ENCODE results near the gene EXD3. TPM values are rescaled to one million over a fixed set of nuclear protein-coding genes. Genes with fewer than 3 reads are reported as not detected.

Gene EXD3
- polyA plus RNA-seq, 2 of the 4 experiments (the other 2 are of a cell fraction) = 3.4 to 4.5 TPM

DNA sequence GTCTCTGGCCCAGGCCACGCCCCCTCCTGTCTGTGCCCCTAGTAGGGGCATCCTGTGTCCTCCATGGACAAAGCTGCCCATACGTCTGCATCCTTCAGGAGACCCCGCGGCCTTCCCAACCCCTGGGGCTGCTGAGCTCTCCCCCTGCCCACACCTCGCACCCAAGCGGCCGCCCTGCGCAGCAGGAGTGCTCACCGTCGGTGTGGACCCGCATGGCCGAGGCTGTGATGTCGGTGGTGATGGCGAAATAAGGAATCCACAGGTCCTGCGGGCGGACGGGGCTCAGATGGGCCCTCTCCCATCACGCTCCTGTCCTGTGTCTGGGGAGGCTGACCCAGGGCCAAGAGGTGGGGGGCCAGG lies 40.9 kb upstream of the EXD3 start:
- H3K4me3 ChIP-seq = no peak overlapping the region
- no peak for DNase-seq (ENCODE audit: low read depth in 1 of 2, low spot score in 1 of 2)
- H3K4me2 ChIP-seq = no peak overlapping the region
- 93% methylated on average over 18 of the region's 18 CpGs for WGBS (ENCODE audit: missing lambda C conversion rate)
- no peak overlapping the region for H3K27ac ChIP-seq
- TF ChIP-seq HOXB5 (CRISPR knock-in tag; IDR thresholded peaks at IDR 0.05) = no peak
- TF ChIP-seq KDM1A (IDR thresholded peaks at IDR 0.05; ENCODE audit: low read depth) = no peak
- no peak for TF ChIP-seq BHLHE40 (IDR thresholded peaks at IDR 0.05; ENCODE audit: low read depth, low read length)
- TF ChIP-seq SREBF2 (IDR thresholded peaks at IDR 0.05) = no peak
- TF ChIP-seq SMC3 (IDR thresholded peaks at IDR 0.05) = no peak
- no peak for TF ChIP-seq EP300 (IDR thresholded peaks at IDR 0.05)
- no peak for TF ChIP-seq MAFK (IDR thresholded peaks at IDR 0.05; ENCODE audit: partially characterized antibody)
- TF ChIP-seq, protein P1, sequence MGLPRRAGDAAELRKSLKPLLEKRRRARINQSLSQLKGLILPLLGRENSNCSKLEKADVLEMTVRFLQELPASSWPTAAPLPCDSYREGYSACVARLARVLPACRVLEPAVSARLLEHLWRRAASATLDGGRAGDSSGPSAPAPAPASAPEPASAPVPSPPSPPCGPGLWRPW (IDR thresholded peaks at IDR 0.05) = no peak
- no peak for TF ChIP-seq MYC (IDR thresholded peaks at IDR 0.05; ENCODE audit: borderline replicate concordance, low read length)
- no peak for TF ChIP-seq TP53 (CRISPR knock-in tag; IDR thresholded peaks at IDR 0.05)
- no peak for TF ChIP-seq E2F6 (IDR thresholded peaks at IDR 0.05; ENCODE audit: borderline replicate concordance, low read depth)
- TF ChIP-seq HOXB13 (CRISPR knock-in tag; IDR thresholded peaks at IDR 0.05; ENCODE audit: low read depth) = no peak
- TF ChIP-seq, protein P2, sequence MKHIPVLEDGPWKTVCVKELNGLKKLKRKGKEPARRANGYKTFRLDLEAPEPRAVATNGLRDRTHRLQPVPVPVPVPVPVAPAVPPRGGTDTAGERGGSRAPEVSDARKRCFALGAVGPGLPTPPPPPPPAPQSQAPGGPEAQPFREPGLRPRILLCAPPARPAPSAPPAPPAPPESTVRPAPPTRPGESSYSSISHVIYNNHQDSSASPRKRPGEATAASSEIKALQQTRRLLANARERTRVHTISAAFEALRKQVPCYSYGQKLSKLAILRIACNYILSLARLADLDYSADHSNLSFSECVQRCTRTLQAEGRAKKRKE (CRISPR knock-in tag; IDR thresholded peaks at IDR 0.05; ENCODE audit: low read depth) = no peak
- no peak for TF ChIP-seq FOSL2 (IDR thresholded peaks at IDR 0.05)
- TF ChIP-seq FOSL2 (CRISPR knock-in tag; IDR thresholded peaks at IDR 0.05) = no peak
- TF ChIP-seq CEBPB (IDR thresholded peaks at IDR 0.05) = no peak
- no peak for TF ChIP-seq POLR2A (IDR thresholded peaks at IDR 0.05; ENCODE audit: low read length)
- no peak for TF ChIP-seq FOXS1 (CRISPR knock-in tag; IDR thresholded peaks at IDR 0.05)
- H3K4me1 ChIP-seq = peaks cover 5% of the 10 kb centered on the region
- no peak for FAIRE-seq
- CTCF ChIA-PET = interaction anchor here (0.5 to 2.4 kb wide), 4 partner anchors 15 to 402 kb away, joined by 3 to 16 read pairs (median 4); no protein-coding TSS in a partner anchor
- POLR2A ChIA-PET = no interaction called here
- no peaks in the 10 kb centered on the region for H3K9me3 ChIP-seq
- ATAC-seq = no peak

- Histone ChIP-seq H3K27ac (no peak overlapping the region), H3K4me2 (no peak overlapping the region), H3K9me3 (no peaks in the 10 kb centered on the region), H3K4me1 (peaks cover 7% of the 10 kb centered on the region), H3K4me3 (no peak overlapping the region)
- TF ChIP-seq ZC3H11A (IDR thresholded peaks at IDR 0.05) = no peak
- no peak for TF ChIP-seq FOXS1 (CRISPR knock-in tag; IDR thresholded peaks at IDR 0.05)
- TF ChIP-seq RARB (CRISPR knock-in tag; IDR thresholded peaks at IDR 0.05) = no peak
- no peak for TF ChIP-seq MYC (IDR thresholded peaks at IDR 0.05; ENCODE audit: borderline replicate concordance, low read length)
- TF ChIP-seq KDM1A (IDR thresholded peaks at IDR 0.05; ENCODE audit: low read depth) = no peak
- no peak for TF ChIP-seq HDAC2 (IDR thresholded peaks at IDR 0.05)
- TF ChIP-seq GATA3 (IDR thresholded peaks at IDR 0.05; ENCODE audit: borderline replicate concordance) = no peak
- no peak for TF ChIP-seq BHLHE40 (IDR thresholded peaks at IDR 0.05; ENCODE audit: low read depth, low read length)
- no peak for TF ChIP-seq REST (IDR thresholded peaks at IDR 0.05)
- FAIRE-seq (no peak), DNase-seq (ENCODE audit: low read depth in 1 of 2, low spot score in 1 of 2) (no peak), ATAC-seq (no peak)
- POLR2A ChIA-PET = no interaction called here
- CTCF ChIA-PET = interaction anchor here (0.5 to 2.4 kb wide), 6 partner anchors 16 to 402 kb away, joined by 3 to 16 read pairs (median 3); partner anchors contain the start of genes EXD3 and NOXA1
- WGBS (ENCODE audit: missing lambda C conversion rate) = 83% methylated on average over 25 of the region's 30 CpGs
Measured at GRCh38 chr9:137462986-137463930, 40.3 kb upstream of the EXD3 start.
